ENCODE data around the gene CDH4.

CDH4 gene

DNA sequence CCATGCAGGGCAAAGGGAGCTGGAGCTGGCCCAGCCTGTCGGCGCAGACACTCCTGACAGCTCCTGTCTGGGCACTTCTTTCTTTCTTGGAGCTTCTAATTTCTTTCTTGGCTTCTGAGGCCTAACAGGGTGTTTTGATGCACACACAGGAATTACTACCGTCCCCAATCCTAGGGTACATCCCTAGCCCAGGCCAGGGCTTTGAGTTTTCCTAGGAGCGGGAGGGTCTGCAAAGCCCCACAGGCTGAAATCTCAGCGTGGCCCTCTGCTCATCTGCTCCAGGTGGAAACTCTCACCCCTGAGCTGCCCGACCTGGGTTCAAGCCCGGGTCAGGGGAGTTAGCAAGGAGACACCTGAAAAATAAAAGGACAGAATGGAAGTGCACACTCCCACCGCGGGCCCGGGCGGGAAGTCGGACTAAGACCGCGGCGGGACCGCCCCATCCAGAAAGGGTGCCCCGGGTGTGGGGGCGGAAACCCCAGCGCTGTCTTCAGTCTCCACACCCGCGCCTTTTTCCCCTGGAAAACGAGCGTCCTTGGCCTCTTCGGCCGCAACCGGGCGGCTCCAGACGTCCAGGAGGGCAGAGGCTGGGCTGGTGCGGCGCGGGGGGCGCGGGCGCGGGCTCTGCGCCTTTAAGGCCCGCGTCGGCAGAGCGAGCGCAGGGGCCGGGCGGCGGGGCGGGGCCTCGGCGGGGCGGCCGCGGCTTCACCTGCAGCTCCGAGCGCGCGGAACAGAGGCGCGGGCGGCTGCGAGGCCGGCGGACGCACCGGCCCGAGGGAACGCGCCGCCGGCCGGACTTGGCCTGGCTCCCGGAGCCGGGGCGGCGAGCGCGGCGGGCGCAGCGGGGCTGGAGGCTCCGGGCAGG is at the start of gene CDH4:
CDH4 (plus strand) TSS at position 733 of the 865 bp plus-strand sequence.
- H3K4me3 ChIP-seq (ENCODE audit: low read depth, low read length): no peak within 1 kb of the TSS
- DNase-seq (ENCODE audit: low read depth): no peak
- TF ChIP-seq, protein P1, sequence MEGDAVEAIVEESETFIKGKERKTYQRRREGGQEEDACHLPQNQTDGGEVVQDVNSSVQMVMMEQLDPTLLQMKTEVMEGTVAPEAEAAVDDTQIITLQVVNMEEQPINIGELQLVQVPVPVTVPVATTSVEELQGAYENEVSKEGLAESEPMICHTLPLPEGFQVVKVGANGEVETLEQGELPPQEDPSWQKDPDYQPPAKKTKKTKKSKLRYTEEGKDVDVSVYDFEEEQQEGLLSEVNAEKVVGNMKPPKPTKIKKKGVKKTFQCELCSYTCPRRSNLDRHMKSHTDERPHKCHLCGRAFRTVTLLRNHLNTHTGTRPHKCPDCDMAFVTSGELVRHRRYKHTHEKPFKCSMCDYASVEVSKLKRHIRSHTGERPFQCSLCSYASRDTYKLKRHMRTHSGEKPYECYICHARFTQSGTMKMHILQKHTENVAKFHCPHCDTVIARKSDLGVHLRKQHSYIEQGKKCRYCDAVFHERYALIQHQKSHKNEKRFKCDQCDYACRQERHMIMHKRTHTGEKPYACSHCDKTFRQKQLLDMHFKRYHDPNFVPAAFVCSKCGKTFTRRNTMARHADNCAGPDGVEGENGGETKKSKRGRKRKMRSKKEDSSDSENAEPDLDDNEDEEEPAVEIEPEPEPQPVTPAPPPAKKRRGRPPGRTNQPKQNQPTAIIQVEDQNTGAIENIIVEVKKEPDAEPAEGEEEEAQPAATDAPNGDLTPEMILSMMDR (IDR thresholded peaks at IDR 0.05; ENCODE audit: control insufficient read depth, extremely low read depth, insufficient read depth): no peak

DNA sequence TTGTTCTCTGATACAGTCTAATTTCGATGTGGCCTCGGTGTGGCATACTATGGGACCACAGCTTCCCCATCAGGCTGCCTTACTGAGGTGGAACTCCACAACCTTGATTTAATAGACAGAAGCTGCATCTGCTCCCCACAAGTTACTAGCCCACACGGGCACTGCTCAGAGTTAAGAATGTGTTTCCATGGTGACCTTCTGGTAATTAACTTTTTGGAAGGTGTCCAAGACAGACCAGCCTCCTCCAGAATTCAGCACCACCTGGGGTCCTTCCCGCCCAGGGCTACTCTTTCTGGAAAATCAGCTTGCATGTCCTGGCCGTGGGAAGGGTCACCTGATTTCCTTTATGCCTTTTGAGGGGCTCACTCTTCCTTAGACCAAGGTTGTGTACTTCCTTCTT is 48.7 kb upstream of the CDH4 start:
- H3K4me3 ChIP-seq (ENCODE audit: low read depth, low read length): no peak overlapping the region
- TF ChIP-seq, protein P1 (IDR thresholded peaks at IDR 0.05; ENCODE audit: control insufficient read depth, extremely low read depth, insufficient read depth): no peak
- DNase-seq (ENCODE audit: low read depth): no peak

DNA sequence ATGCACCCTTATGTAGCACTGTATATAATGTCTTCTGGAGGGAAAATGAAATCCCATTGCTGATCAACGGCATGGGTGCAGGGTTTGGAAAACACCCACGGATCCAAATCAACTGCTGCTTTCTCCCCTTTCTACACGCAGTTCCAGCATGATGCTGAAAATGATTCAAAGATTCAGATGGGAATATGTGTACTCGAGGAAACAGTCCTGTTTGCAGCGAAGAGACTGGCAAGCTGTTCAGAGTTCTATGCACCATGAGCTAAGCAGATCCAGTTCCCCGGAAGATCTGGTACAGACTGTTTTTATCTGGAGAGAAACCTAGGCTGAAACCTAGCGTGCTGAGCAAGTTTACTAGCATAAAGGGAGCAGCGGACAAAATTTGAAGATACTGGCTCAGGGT is 47.9 kb upstream of the CDH4 start:
- no peak for DNase-seq (ENCODE audit: low read depth)
- no peak overlapping the region for H3K4me3 ChIP-seq (ENCODE audit: low read depth, low read length)
- TF ChIP-seq, protein P1 (IDR thresholded peaks at IDR 0.05; ENCODE audit: control insufficient read depth, extremely low read depth, insufficient read depth): no peak

DNA sequence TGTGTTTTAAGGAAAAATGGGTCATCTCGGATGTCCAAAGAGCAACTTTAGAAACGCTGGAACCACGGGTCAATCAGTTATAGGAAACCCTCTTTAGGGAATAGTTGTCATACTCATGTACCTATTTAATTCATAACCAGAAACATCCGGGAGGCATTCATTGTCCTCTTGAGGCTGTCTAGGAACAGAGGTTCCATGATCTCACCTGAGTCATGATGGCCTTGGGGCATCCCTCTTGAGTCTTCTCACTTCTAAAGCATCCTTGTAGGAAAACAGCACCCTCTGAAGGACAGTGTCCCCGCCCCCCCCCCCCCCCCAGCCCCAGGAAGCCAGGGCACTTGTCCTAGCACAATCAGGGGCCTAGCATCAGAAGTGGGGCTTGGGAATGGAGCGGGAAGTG is 46.3 kb upstream of the CDH4 start:
- DNase-seq (ENCODE audit: low read depth): no peak
- TF ChIP-seq, protein P1 (IDR thresholded peaks at IDR 0.05; ENCODE audit: control insufficient read depth, extremely low read depth, insufficient read depth): no peak
- H3K4me3 ChIP-seq (ENCODE audit: low read depth, low read length): no peak overlapping the region

DNA sequence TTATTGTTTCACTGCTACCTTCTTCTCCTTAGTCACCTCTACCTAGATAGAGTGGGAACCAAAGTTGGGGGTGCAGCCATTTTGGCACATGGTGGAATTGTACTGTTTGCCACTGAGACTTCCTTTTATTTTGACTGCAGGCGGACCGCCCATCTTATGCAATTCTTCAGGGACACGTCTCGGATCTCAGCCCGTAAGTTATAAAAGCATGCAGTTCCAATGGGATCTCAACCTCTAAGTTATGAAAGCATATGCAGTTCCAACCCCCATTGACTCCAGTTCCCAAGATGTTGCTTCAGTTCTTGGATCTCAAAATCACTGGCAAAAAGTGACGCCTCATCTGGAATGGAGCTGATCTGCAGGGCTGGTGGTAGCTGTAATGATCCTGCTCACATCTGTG is 41.2 kb upstream of the CDH4 start:
- TF ChIP-seq, protein P1 (IDR thresholded peaks at IDR 0.05; ENCODE audit: control insufficient read depth, extremely low read depth, insufficient read depth): no peak
- H3K4me3 ChIP-seq (ENCODE audit: low read depth, low read length): no peak overlapping the region
- no peak for DNase-seq (ENCODE audit: low read depth)

DNA sequence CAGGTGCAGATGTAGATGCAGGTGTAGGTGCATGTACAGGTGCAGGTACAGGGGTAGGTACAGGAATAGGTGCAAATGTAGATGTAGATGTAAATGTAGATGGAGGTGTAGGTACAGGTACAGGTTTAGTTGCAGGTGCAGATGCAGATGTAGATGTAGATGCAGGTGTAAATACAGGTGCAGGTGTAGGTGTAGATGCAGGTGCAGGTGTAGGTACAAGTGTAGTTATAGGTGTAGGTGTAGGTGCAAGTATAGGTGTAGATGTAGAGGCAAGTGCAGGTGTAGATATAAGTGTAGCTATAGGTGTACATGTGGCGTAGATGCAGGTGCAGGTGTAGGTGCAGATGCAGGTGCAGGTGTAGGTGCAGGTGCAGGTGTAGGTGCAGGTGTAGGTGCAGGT is 34.2 kb upstream of the CDH4 start:
- TF ChIP-seq, protein P1 (IDR thresholded peaks at IDR 0.05; ENCODE audit: control insufficient read depth, extremely low read depth, insufficient read depth): no peak
- no peak for DNase-seq (ENCODE audit: low read depth)
- no peak overlapping the region for H3K4me3 ChIP-seq (ENCODE audit: low read depth, low read length)

DNA sequence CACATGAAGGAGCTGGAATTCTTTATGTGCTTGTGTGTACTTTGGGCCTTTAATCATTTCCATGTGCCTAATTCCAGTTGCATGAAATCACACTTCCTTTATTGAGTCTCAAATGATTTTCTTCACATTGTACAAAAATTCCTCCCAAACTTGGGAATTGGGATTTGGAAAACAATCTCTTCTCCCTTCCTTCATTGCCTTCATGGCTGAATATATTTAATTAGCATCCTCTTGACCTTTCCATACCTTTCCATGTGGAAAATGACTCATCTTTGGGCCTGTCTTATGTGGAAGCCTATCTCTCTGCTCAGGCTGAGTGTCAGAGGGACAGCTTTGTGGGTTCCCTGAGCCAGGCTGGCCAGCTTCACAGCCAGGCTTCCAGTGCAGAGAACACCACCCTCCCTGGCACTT is 33.0 kb upstream of the CDH4 start:
- H3K4me3 ChIP-seq (ENCODE audit: low read depth, low read length): no peak overlapping the region
- no peak for DNase-seq (ENCODE audit: low read depth)
- TF ChIP-seq, protein P1 (IDR thresholded peaks at IDR 0.05; ENCODE audit: control insufficient read depth, extremely low read depth, insufficient read depth): no peak

All from LNCaP clone FGC (cell line).